Measurements from ENCODE around the gene DOCK1.

DNA sequence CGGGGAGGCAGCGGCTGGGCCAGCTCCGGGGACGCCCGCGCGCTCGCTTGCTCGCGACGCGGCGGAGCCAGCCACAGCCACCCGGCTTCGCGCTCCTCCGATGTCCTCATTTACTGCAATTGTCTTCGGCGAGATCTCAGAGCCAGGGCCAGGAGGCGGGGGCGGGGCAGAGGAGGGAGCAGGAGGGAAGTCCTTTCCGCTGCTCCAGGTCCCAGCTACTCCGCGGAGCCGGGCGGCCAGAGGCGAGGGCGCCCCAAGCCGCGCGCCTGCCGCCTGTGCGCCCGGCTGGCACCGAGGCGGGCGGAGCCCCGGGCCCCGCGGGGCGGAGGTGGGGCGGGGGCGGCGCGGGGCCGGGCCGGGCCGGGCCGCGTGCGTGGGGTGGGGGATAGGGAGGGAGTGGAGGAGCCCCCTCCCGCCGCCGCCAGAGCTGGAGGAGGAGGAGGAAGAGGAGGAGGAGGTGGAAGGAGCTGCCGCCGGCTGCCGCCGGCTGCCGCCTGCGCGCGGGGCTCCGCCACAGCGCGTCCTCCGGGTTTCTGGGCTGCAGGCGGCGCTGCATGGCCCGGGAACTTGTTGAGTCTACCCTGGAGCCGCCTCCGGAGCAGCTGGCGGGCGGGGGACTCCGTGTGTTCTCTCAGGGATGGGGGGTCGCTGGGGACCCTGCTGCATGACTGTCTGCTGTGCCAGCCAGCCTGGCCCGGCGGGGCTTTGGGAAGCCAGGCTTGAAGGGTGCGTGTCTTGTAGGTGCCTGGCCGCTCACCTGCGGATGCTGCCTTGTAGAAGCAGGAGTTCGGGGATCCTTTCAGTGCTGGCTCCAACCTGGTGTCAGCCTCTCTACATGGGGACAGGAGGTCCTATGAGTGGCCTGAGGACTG is 291.3 kb downstream of the DOCK1 start, which contains the start of gene INSYN2A:
- TF ChIP-seq POLR2AphosphoS5 (IDR thresholded peaks at IDR 0.05) (no peak), POLR2A (IDR thresholded peaks at IDR 0.05) (no peak)
- TF ChIP-seq, protein P1, sequence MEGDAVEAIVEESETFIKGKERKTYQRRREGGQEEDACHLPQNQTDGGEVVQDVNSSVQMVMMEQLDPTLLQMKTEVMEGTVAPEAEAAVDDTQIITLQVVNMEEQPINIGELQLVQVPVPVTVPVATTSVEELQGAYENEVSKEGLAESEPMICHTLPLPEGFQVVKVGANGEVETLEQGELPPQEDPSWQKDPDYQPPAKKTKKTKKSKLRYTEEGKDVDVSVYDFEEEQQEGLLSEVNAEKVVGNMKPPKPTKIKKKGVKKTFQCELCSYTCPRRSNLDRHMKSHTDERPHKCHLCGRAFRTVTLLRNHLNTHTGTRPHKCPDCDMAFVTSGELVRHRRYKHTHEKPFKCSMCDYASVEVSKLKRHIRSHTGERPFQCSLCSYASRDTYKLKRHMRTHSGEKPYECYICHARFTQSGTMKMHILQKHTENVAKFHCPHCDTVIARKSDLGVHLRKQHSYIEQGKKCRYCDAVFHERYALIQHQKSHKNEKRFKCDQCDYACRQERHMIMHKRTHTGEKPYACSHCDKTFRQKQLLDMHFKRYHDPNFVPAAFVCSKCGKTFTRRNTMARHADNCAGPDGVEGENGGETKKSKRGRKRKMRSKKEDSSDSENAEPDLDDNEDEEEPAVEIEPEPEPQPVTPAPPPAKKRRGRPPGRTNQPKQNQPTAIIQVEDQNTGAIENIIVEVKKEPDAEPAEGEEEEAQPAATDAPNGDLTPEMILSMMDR (IDR thresholded peaks at IDR 0.05): no peak
